Measurements from ENCODE around the gene UNC5CL. TPM values are rescaled to one million over a fixed set of nuclear protein-coding genes. Genes with fewer than 3 reads are reported as not detected.

UNC5CL gene
- total RNA-seq, 1 donor from 2014 or later: 0.25 TPM

- TF ChIP-seq CTCF (IDR thresholded peaks at IDR 0.05): no peak
- Mint-ChIP-seq H3K9me3 (ENCODE audit: low read depth) (no peaks in the 10 kb centered on the region), H3K4me1 (ENCODE audit: low read depth) (peaks cover 24% of the 10 kb centered on the region), H3K27ac (ENCODE audit: unreplicated experiment) (no peak overlapping the region), H3K27me3 (ENCODE audit: low read depth) (peaks cover 5% of the 10 kb centered on the region), H3K4me3 (ENCODE audit: unreplicated experiment) (no peak overlapping the region), H3K36me3 (ENCODE audit: low read depth) (no peaks in the 10 kb centered on the region)
- no peak for DNase-seq (ENCODE audit: low spot score)
Measured at GRCh38 chr6:41049955-41050354, 10.9 kb upstream of the UNC5CL start.

- no peak for TF ChIP-seq CTCF (IDR thresholded peaks at IDR 0.05)
Measured at GRCh38 chr6:41049521-41049920, 10.5 kb upstream of the UNC5CL start.

GRCh38 chr6:41047745-41048732 lies 9.0 kb upstream of the UNC5CL start:
- no peak overlapping the region for H3K4me3 Mint-ChIP-seq (ENCODE audit: unreplicated experiment)
- no peaks in the 10 kb centered on the region for H3K9me3 Mint-ChIP-seq (ENCODE audit: low read depth)
- no peak for TF ChIP-seq CTCF (IDR thresholded peaks at IDR 0.05)
- no peak for DNase-seq (ENCODE audit: low spot score)
- H3K27me3 Mint-ChIP-seq (ENCODE audit: low read depth): peaks cover 5% of the 10 kb centered on the region
- no peak overlapping the region for H3K27ac Mint-ChIP-seq (ENCODE audit: unreplicated experiment)
- H3K4me1 Mint-ChIP-seq (ENCODE audit: low read depth): peaks cover 21% of the 10 kb centered on the region
- no peaks in the 10 kb centered on the region for H3K36me3 Mint-ChIP-seq (ENCODE audit: low read depth)

More at GRCh38 chr6:41049521-41049920, 10.5 kb upstream of the UNC5CL start:
- peaks cover 21% of the 10 kb centered on the region for H3K4me1 Mint-ChIP-seq (ENCODE audit: low read depth)
- H3K27ac Mint-ChIP-seq (ENCODE audit: unreplicated experiment): peak overlapping the region; percentile 76
- no peaks in the 10 kb centered on the region for H3K9me3 Mint-ChIP-seq (ENCODE audit: low read depth)
- peaks cover 5% of the 10 kb centered on the region for H3K27me3 Mint-ChIP-seq (ENCODE audit: low read depth)
- DNase-seq (ENCODE audit: low spot score): no peak
- no peaks in the 10 kb centered on the region for H3K36me3 Mint-ChIP-seq (ENCODE audit: low read depth)
- no peak overlapping the region for H3K4me3 Mint-ChIP-seq (ENCODE audit: unreplicated experiment)

- H3K27ac Mint-ChIP-seq (ENCODE audit: unreplicated experiment): no peak overlapping the region
- TF ChIP-seq CTCF (IDR thresholded peaks at IDR 0.05): no peak
- H3K4me3 Mint-ChIP-seq (ENCODE audit: unreplicated experiment): no peak overlapping the region
Measured at GRCh38 chr6:41047306-41047705, 8.3 kb upstream of the UNC5CL start.

GRCh38 chr6:41046084-41046483 lies 7.1 kb upstream of the UNC5CL start:
- Mint-ChIP-seq H3K27me3 (ENCODE audit: low read depth) (peaks cover 5% of the 10 kb centered on the region), H3K9me3 (ENCODE audit: low read depth) (no peaks in the 10 kb centered on the region), H3K4me3 (ENCODE audit: unreplicated experiment) (no peak overlapping the region), H3K36me3 (ENCODE audit: low read depth) (no peaks in the 10 kb centered on the region), H3K27ac (ENCODE audit: unreplicated experiment) (no peak overlapping the region), H3K4me1 (ENCODE audit: low read depth) (peaks cover 17% of the 10 kb centered on the region)
- TF ChIP-seq CTCF (IDR thresholded peaks at IDR 0.05): no peak
- DNase-seq (ENCODE audit: low spot score): no peak

More at GRCh38 chr6:41047306-41047705, 8.3 kb upstream of the UNC5CL start:
- Mint-ChIP-seq H3K9me3 (ENCODE audit: low read depth) (no peaks in the 10 kb centered on the region), H3K36me3 (ENCODE audit: low read depth) (no peaks in the 10 kb centered on the region), H3K4me1 (ENCODE audit: low read depth) (peaks cover 21% of the 10 kb centered on the region), H3K27me3 (ENCODE audit: low read depth) (peaks cover 5% of the 10 kb centered on the region)
- DNase-seq (ENCODE audit: low spot score): no peak
